Smooth muscle cell (in vitro differentiated cells): ENCODE measurements around the gene MAD1L1. TPM values are rescaled to one million over a fixed set of nuclear protein-coding genes. Genes with fewer than 3 reads are reported as not detected.

Source experiments
- DNase-seq: peaks from one replicate; lab custom pipeline; 2025; ENCODE audit not compliant: unreplicated experiment; lab: John Stamatoyannopoulos, UW
- H2AFZ ChIP-seq: fragments of 200-600 bp; sonication (generic); 2 replicates; pipeline ENCODE4 v1.6.0; 2016; ENCODE audit warnings: antibody characterized with exemption, low read depth, mild to moderate bottlenecking
- H3F3A ChIP-seq: fragments of 200-600 bp; sonication (generic); 2 replicates; pipeline ENCODE4 v1.6.0; 2017; ENCODE audit warnings: antibody characterized with exemption, low read depth
- H3K27ac ChIP-seq: fragments of 200-600 bp; sonication (generic); 2 replicates; pipeline ENCODE4 v1.5.1; 2016; ENCODE audit warnings: low read depth, mild to moderate bottlenecking
- H3K27me3 ChIP-seq: fragments of 200-600 bp; sonication (generic); 2 replicates; pipeline ENCODE4 v1.6.1; 2016; ENCODE audit warnings: low read depth, mild to moderate bottlenecking
- H3K36me3 ChIP-seq: fragments of 200-600 bp; sonication (generic); 2 replicates; pipeline ENCODE4 v1.5.1; 2016; ENCODE audit warnings: low read depth
- H3K4me1 ChIP-seq: fragments of 200-600 bp; sonication (generic); 2 replicates; pipeline ENCODE4 v1.5.1; 2016; ENCODE audit warnings: low read depth
- H3K4me2 ChIP-seq: fragments of 200-600 bp; sonication (generic); 2 replicates; pipeline ENCODE4 v1.6.0; 2016; ENCODE audit warnings: mild to moderate bottlenecking
- H3K4me3 ChIP-seq: fragments of 200-600 bp; sonication (generic); 2 replicates; pipeline ENCODE4 v1.5.1; 2016; ENCODE audit warnings: mild to moderate bottlenecking
- H3K79me2 ChIP-seq: fragments of 200-600 bp; sonication (generic); 2 replicates; pipeline ENCODE4 v1.6.0; 2016; ENCODE audit warnings: low read depth, mild to moderate bottlenecking
- H3K9ac ChIP-seq: fragments of 200-600 bp; sonication (generic); 2 replicates; pipeline ENCODE4 v1.6.0; 2016; ENCODE audit warnings: low read depth
- H3K9me3 ChIP-seq: fragments of 200-600 bp; sonication (generic); replicated peaks from 2 replicates; pipeline ENCODE4 v1.5.1; 2016; ENCODE audit warnings: low read depth
- H4K20me1 ChIP-seq: fragments of 200-600 bp; sonication (generic); 2 replicates; pipeline ENCODE4 v1.6.0; 2016; ENCODE audit warnings: low read depth
- CTCF ChIP-seq: fragments of 200-600 bp; sonication (generic); IDR thresholded peaks from 2 replicates; pipeline ENCODE4 v1.5.1; 2017; ENCODE audit warnings: borderline replicate concordance, mild to moderate bottlenecking, antibody characterized with exemption; ENCODE audit not compliant: insufficient read depth, poor library complexity, severe bottlenecking
- WGBS: methylation state at CpG from one replicate; pipeline ENCODE4 v1.1.7; 2016; ENCODE audit warnings: low lambda C conversion rate; 5-methylcytosine and 5-hydroxymethylcytosine counted together
- polyA plus RNA-seq: library from polyadenylated mRNA; unstranded; fragments of >200 nt; fragmentation: Nextera tagmentation; extraction: Ambion mirVana; gene quantifications from 2 replicates; pipeline ENCODE4 v1.2.1, GENCODE V29; 2016
- total RNA-seq: library from RNA; depleted of rRNA; stranded (reverse); fragments of >200 nt; gene quantifications from 2 replicates; pipeline ENCODE4 v1.2.3, GENCODE V29; 2014

MAD1L1 gene
- total and polyA plus RNA-seq, 2 experiments from 2014 or later: 33.4 to 60.7 TPM

- Histone ChIP-seq H3K79me2 (peaks cover 18% of the 10 kb centered on the region), H3F3A (no peaks in the 10 kb centered on the region), H4K20me1 (peaks cover 17% of the 10 kb centered on the region), H3K4me3 (no peak overlapping the region), H3K4me1 (no peaks in the 10 kb centered on the region), H3K36me3 (no peaks in the 10 kb centered on the region), H3K9me3 (no peaks in the 10 kb centered on the region), H3K4me2 (no peak overlapping the region), H3K27ac (no peak overlapping the region), H2AFZ (no peak overlapping the region), H3K9ac (no peak overlapping the region), H3K27me3 (no peaks in the 10 kb centered on the region)
- DNase-seq: no peak
- 92% methylated on average over 14 of the region's 14 CpGs for WGBS
- no peak for TF ChIP-seq CTCF
Observed at GRCh38 chr7:2225336-2225735, 7.4 kb downstream of the MAD1L1 start.

GRCh38 chr7:2224934-2225333, 7.8 kb downstream of the MAD1L1 start:
- Histone ChIP-seq H3K27me3 (no peaks in the 10 kb centered on the region), H3K4me2 (no peak overlapping the region), H3K9ac (no peak overlapping the region), H3K4me3 (no peak overlapping the region), H3F3A (no peaks in the 10 kb centered on the region), H2AFZ (no peak overlapping the region), H3K9me3 (no peaks in the 10 kb centered on the region), H3K27ac (no peak overlapping the region), H4K20me1 (peaks cover 21% of the 10 kb centered on the region), H3K79me2 (peaks cover 14% of the 10 kb centered on the region), H3K4me1 (no peaks in the 10 kb centered on the region), H3K36me3 (no peaks in the 10 kb centered on the region)
- DNase-seq: no peak
- TF ChIP-seq CTCF: no peak
- WGBS: 83% methylated on average over 4 of the region's 4 CpGs

GRCh38 chr7:2224491-2224928, 8.2 kb downstream of the MAD1L1 start:
- no peak for TF ChIP-seq CTCF
- no peaks in the 10 kb centered on the region for H3K36me3 ChIP-seq
- H3F3A ChIP-seq: no peaks in the 10 kb centered on the region
- H3K27me3 ChIP-seq: no peaks in the 10 kb centered on the region
- no peak overlapping the region for H3K4me2 ChIP-seq
- peaks cover 25% of the 10 kb centered on the region for H4K20me1 ChIP-seq
- H3K4me1 ChIP-seq: no peaks in the 10 kb centered on the region
- 94% methylated on average over 13 of the region's 13 CpGs for WGBS
- H3K27ac ChIP-seq: no peak overlapping the region
- H2AFZ ChIP-seq: no peak overlapping the region
- H3K4me3 ChIP-seq: no peak overlapping the region
- H3K9me3 ChIP-seq: no peaks in the 10 kb centered on the region
- DNase-seq: no peak
- H3K79me2 ChIP-seq: peaks cover 10% of the 10 kb centered on the region
- H3K9ac ChIP-seq: no peak overlapping the region

- H3K4me2 ChIP-seq: no peak overlapping the region
- H3K36me3 ChIP-seq: no peaks in the 10 kb centered on the region
- no peaks in the 10 kb centered on the region for H3F3A ChIP-seq
- H4K20me1 ChIP-seq: peaks cover 25% of the 10 kb centered on the region
- H3K27me3 ChIP-seq: no peaks in the 10 kb centered on the region
- H2AFZ ChIP-seq: no peak overlapping the region
- H3K4me1 ChIP-seq: no peaks in the 10 kb centered on the region
- no peak for DNase-seq
- peaks cover under 1% of the 10 kb centered on the region for H3K79me2 ChIP-seq
- no peak for TF ChIP-seq CTCF
- H3K4me3 ChIP-seq: no peak overlapping the region
- H3K27ac ChIP-seq: no peak overlapping the region
- no peak overlapping the region for H3K9ac ChIP-seq
- WGBS: 95% methylated on average over 17 of the region's 17 CpGs
- H3K9me3 ChIP-seq: no peaks in the 10 kb centered on the region
Observed at GRCh38 chr7:2223321-2223720, 9.4 kb downstream of the MAD1L1 start.
